ENCODE data around the gene PCDHGA2.

DNA sequence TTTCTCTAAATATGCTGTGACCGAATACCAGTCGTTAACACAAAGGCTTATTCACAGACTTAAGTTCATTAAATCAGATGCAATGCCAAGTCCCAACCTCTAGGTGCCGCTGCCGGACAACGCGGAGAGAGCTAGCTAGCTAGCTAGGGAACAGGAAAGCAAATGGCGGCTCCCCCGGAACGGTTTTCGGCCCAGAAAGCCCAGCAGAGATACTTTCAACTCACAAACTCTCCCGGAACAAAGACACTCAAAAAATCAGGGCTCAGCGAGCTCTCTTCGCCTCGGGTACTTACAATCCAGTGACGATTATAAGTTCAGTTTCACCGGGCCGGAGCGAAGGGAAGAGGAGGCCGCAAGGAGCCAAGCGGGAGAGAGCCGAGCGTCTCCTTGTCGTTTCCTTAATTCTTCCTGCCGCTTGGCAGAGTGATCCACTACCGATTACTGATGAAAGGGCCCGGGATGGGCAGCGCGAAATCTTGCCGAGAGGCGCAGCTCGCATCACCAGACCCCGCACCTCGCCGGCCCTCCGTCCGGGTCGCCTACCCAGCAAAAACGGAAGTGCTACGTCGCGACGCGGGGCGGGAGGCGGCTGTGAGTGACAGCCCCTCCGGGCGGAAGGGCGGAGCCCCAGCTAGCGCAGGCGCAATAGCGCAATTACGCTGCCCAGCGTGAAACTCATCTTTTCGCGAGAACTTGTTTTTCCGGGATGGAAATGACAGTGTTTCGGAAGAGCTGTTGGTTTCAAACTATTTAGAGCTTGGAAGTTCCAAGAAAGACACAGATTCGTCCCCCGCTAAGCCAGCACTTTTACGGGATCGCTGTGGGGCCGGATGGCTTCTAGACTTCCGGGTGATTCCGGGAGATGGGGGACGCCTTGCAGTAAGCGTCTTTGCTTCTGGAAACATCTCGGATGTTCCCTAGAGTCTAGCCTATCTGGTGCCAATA lies 18.1 kb upstream of the PCDHGA2 start, which contains the start of gene TAF7:
- TF ChIP-seq POLR2AphosphoS5 (IDR thresholded peaks at IDR 0.05; ENCODE audit: low read depth, low read length), result peak; percentile 97
- TF ChIP-seq POLR2A (IDR thresholded peaks at IDR 0.05; ENCODE audit: low read depth, low read length), result peak; percentile 92
- peak; percentile 82 for TF ChIP-seq POU2F2 (IDR thresholded peaks at IDR 0.05; ENCODE audit: low read depth, low read length)
- TF ChIP-seq TAF1 (IDR thresholded peaks at IDR 0.05; ENCODE audit: low read depth, low read length), result peak; percentile 90
- peak; percentile 96 for TF ChIP-seq SPI1 (IDR thresholded peaks at IDR 0.05; ENCODE audit: low read depth, low read length)
